CMK (cell line): Measurements from ENCODE around the gene MSN.
"Not testable (repeated sequence)": the region's sequence is repeated elsewhere in the genome, so short reads cannot be mapped to it uniquely, and the experiment has no call there.

Source experiments
- DNase-seq: peaks from one replicate; pipeline ENCODE4 v3.0.0-alpha.2; 2010; ENCODE audit warnings: low read depth

Gene MSN

GRCh38 chrX:65667503-65668376, at the start of gene MSN:
Gene MSN, plus strand, starts transcription at chrX:65667654. Its CDS starts 188 bp downstream, at chrX:65667842.
- no peak for DNase-seq

GRCh38 chrX:65620096-65620705, 47.3 kb upstream of the MSN start:
- not testable (repeated sequence) for DNase-seq

- no peak for DNase-seq
Observed at GRCh38 chrX:65630771-65631170, 36.7 kb upstream of the MSN start.

GRCh38 chrX:65633826-65634225, 33.6 kb upstream of the MSN start:
- peak; percentile 64 for DNase-seq

GRCh38 chrX:65634732-65635131, 32.7 kb upstream of the MSN start:
- DNase-seq, result no peak

GRCh38 chrX:65635378-65635777, 32.1 kb upstream of the MSN start:
- no peak for DNase-seq

- no peak for DNase-seq
Observed at GRCh38 chrX:65635822-65636221, 31.6 kb upstream of the MSN start.

- not testable (repeated sequence) for DNase-seq
Observed at GRCh38 chrX:65636261-65636660, 31.2 kb upstream of the MSN start.

- DNase-seq, result no peak
Observed at GRCh38 chrX:65637335-65637734, 30.1 kb upstream of the MSN start.

- DNase-seq, result no peak
Observed at GRCh38 chrX:65642914-65643491, 24.5 kb upstream of the MSN start.

GRCh38 chrX:65643531-65644052, 23.9 kb upstream of the MSN start:
- no peak for DNase-seq

- DNase-seq, result no peak
Observed at GRCh38 chrX:65644621-65645289, 22.7 kb upstream of the MSN start.

GRCh38 chrX:65647801-65648200, 19.7 kb upstream of the MSN start:
- no peak for DNase-seq

GRCh38 chrX:65652098-65652497, 15.4 kb upstream of the MSN start:
- DNase-seq, result no peak

- not testable (repeated sequence) for DNase-seq
Observed at GRCh38 chrX:65657009-65657441, 10.4 kb upstream of the MSN start.

- DNase-seq, result no peak
Observed at GRCh38 chrX:65657659-65658058, 9.8 kb upstream of the MSN start.

- no peak for DNase-seq
Observed at GRCh38 chrX:65658229-65658628, 9.2 kb upstream of the MSN start.

GRCh38 chrX:65667157-65667502, 324 bp upstream of the MSN start:
- DNase-seq, result peak; percentile 25

- DNase-seq, result peak; percentile 51
Observed at GRCh38 chrX:65668377-65669310, 1.2 kb downstream of the MSN start.

- DNase-seq, result no peak
Observed at GRCh38 chrX:65671286-65671685, 3.8 kb downstream of the MSN start.

- no peak for DNase-seq
Observed at GRCh38 chrX:65671966-65672365, 4.5 kb downstream of the MSN start.
